OCI-LY7 (cell line): ENCODE measurements around the gene RAD23B.

ENCODE experiments used
- EZH2phosphoT487 ChIP-seq: fragments of 200-600 bp; sonication (generic); IDR thresholded peaks from 2 replicates; pipeline ENCODE4 v1.6.1; 2018; ENCODE audit warnings: low read depth, borderline replicate concordance, mild to moderate bottlenecking, mixed run types, antibody characterized with exemption, low read length, moderate library complexity, mixed read lengths
- TF ChIP-seq, protein P1 (sequence below): fragments of 200-600 bp; sonication (generic); conservative IDR thresholded peaks from 2 replicates; pipeline ENCODE4 v1.5.1; 2014; ENCODE audit warnings: mild to moderate bottlenecking, antibody characterized with exemption, low read length, moderate library complexity, mixed read lengths

DNA sequence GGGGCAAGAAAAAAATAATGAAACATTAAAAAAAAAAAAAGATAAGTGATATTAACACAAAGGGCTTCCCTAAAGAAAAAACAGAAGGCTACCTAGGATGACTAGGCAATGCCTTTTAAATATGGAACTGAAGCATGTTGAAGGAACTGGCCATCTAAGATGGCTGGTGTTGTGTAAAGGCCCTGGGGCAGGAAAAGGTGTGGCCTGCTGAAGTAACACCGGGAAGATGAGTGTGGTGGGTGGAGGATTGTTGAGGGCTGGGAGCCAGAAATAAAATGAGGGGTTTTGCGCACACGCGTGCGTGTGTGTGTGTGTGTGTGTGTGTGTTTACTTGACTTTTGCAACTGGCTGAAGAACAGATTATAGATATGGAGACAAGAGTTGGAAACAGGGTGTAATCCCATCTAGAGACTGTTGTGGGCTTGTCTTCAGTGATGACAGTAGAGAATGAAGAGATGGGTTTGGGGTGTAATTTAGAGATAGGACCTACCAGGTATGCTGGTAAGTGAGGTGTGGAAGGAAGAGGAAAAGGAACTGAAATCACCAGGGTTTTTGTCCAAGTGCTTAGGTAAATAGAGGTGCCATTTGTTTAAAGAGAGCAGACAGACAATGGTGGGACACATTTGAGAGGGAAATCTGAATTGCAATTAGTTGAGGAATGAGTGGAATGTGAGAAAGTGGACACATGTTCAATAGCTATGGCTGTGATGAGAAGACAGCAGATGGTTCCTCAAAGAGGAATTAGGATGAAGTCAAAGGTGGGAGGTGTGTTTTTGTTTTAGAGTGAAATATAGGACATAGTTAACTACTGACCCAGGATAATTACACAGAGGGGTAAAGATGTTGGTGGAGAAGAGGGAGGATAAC, 33.9 kb downstream of the RAD23B start:
- TF ChIP-seq, protein P1, sequence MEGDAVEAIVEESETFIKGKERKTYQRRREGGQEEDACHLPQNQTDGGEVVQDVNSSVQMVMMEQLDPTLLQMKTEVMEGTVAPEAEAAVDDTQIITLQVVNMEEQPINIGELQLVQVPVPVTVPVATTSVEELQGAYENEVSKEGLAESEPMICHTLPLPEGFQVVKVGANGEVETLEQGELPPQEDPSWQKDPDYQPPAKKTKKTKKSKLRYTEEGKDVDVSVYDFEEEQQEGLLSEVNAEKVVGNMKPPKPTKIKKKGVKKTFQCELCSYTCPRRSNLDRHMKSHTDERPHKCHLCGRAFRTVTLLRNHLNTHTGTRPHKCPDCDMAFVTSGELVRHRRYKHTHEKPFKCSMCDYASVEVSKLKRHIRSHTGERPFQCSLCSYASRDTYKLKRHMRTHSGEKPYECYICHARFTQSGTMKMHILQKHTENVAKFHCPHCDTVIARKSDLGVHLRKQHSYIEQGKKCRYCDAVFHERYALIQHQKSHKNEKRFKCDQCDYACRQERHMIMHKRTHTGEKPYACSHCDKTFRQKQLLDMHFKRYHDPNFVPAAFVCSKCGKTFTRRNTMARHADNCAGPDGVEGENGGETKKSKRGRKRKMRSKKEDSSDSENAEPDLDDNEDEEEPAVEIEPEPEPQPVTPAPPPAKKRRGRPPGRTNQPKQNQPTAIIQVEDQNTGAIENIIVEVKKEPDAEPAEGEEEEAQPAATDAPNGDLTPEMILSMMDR: no peak
- TF ChIP-seq EZH2phosphoT487: no peak
